HCT116 (cell line): ENCODE data around the gene PA2G4. TPM values are rescaled to one million over a fixed set of nuclear protein-coding genes. Genes with fewer than 3 reads are reported as not detected.

Experiments
- ATAC-seq: fragments of 200-7000 bp; cut with Tn5 transposase; 2 replicates; pipeline ENCODE4 v1.9.1; 2020; ENCODE audit warnings: mild to moderate bottlenecking, moderate library complexity
- BruUV-seq: library from RNA; stranded (reverse); fragments of 400-500 nt; replicated peaks from 2 replicates; lab custom pipeline; 2021; lab: Mats Ljungman, UMichigan
- CTCF ChIA-PET: fragments of 300-600 bp; sonication (Branson Sonifier 250); formaldehyde crosslinking; loops from one replicate; lab custom pipeline; 2021; ENCODE audit warnings: antibody characterized with exemption; lab: Charles Lee
- POLR2A ChIA-PET: fragments of 300-600, 350-600 bp; sonication (Branson Sonifier 250); formaldehyde crosslinking; loops from one replicate; lab custom pipeline; 2021; ENCODE audit warnings: antibody characterized with exemption; lab: Charles Lee
- RAD21 ChIA-PET, 2 experiments: fragments of 300-600 bp; sonication (Branson Sonifier 250); formaldehyde crosslinking; loops; one replicate each; lab custom pipeline; 2023; ENCODE audit warnings: low total read pairs in 2 of 2; ENCODE audit not compliant: uncharacterized antibody in 2 of 2, unreplicated experiment in 2 of 2, low non-redundant PET in 1 of 2; lab: Charles Lee
- DNase-seq: peaks from one replicate; pipeline ENCODE4 v3.0.0-alpha.2; 2010; ENCODE audit warnings: low read depth, low spot score
- H2AFZ ChIP-seq: fragments of 200-600 bp; shearing (Covaris generic), sonication (generic); 2 replicates; pipeline ENCODE4 v1.6.1; 2017; ENCODE audit warnings: low read depth, mixed run types, mixed read lengths, antibody characterized with exemption, low read length; ENCODE audit not compliant: poor library complexity, severe bottlenecking
- H3K27ac ChIP-seq: 2 replicates; pipeline ENCODE4 v1.5.1; 2012; ENCODE audit warnings: low read depth, low read length
- H3K27me3 ChIP-seq: fragments of 200-600 bp; sonication (generic); 2 replicates; pipeline ENCODE4 v1.6.1; 2016; ENCODE audit warnings: mixed run types, low read length, mixed read lengths; ENCODE audit not compliant: insufficient read depth
- H3K36me3 ChIP-seq, 2 experiments: fragments of 200-500 bp in 1 of 2; fragments of 200-600 bp in 1 of 2; sonication (Bioruptor generic) in 1 of 2; sonication (generic) in 1 of 2; 2 replicates each; pipeline versions ENCODE4 v1.5.1 to v1.6.1; 2014 to 2016; ENCODE audit warnings: low read length in 2 of 2, inconsistent platforms in 1 of 2, mixed read lengths in 1 of 2, mixed run types in 1 of 2; ENCODE audit not compliant: insufficient read depth in 2 of 2, control insufficient read depth in 1 of 2
- H3K4me1 ChIP-seq, 2 experiments: fragments of 200-600 bp in 1 of 2; sonication (generic) in 1 of 2; 2 replicates each; pipeline versions ENCODE4 v1.5.1 to v1.6.1; 2012 to 2017; ENCODE audit warnings: low read length in 2 of 2, inconsistent platforms in 1 of 2, mild to moderate bottlenecking in 1 of 2, mixed read lengths in 1 of 2, mixed run types in 1 of 2, moderate library complexity in 1 of 2; ENCODE audit not compliant: insufficient read depth in 2 of 2, control insufficient read depth in 1 of 2
- H3K4me2 ChIP-seq: fragments of 200-600 bp; sonication (generic); 2 replicates; pipeline ENCODE4 v1.6.1; 2017; ENCODE audit warnings: mixed run types, low read length, mixed read lengths
- H3K4me3 ChIP-seq, 2 experiments: fragments of 200-600 bp in 1 of 2; sonication (generic) in 1 of 2; replicated peaks in 1 of 2; 2 replicates each; pipeline ENCODE4 v1.5.1; 2011 to 2016; ENCODE audit warnings: low read length in 2 of 2, control low read depth in 1 of 2, low read depth in 1 of 2, mild to moderate bottlenecking in 1 of 2, mixed read lengths in 1 of 2, mixed run types in 1 of 2
- H3K79me2 ChIP-seq: fragments of 200-600 bp; sonication (generic); 2 replicates; pipeline ENCODE4 v1.6.1; 2017; ENCODE audit warnings: mild to moderate bottlenecking, mixed run types, low read length, moderate library complexity, mixed read lengths; ENCODE audit not compliant: insufficient read depth
- H3K9ac ChIP-seq: fragments of 200-600 bp; sonication (generic); 2 replicates; pipeline ENCODE4 v1.6.1; 2016; ENCODE audit warnings: low read length, mixed read lengths
- H3K9me2 ChIP-seq: fragments of 200-600 bp; sonication (generic), shearing (Covaris generic); 2 replicates; pipeline ENCODE4 v1.6.1; 2017; ENCODE audit warnings: mixed run types, mild to moderate bottlenecking, moderate library complexity; ENCODE audit not compliant: insufficient read depth
- H3K9me3 ChIP-seq, 2 experiments: fragments of 200-500 bp in 1 of 2; fragments of 200-600 bp in 1 of 2; sonication (Bioruptor generic) in 1 of 2; sonication (generic) in 1 of 2; 2 replicates each; pipeline ENCODE4 v1.6.1; 2014 to 2017; ENCODE audit warnings: low read length in 2 of 2, mixed read lengths in 2 of 2, inconsistent platforms in 1 of 2, low read depth in 1 of 2, mild to moderate bottlenecking in 1 of 2, mixed run types in 1 of 2, moderate library complexity in 1 of 2; ENCODE audit not compliant: control insufficient read depth in 1 of 2, insufficient read depth in 1 of 2
- H4K20me1 ChIP-seq: fragments of 200-600 bp; sonication (generic), shearing (Covaris generic); 2 replicates; pipeline ENCODE4 v1.6.1; 2017; ENCODE audit warnings: mixed run types, mild to moderate bottlenecking, moderate library complexity; ENCODE audit not compliant: insufficient read depth
- CEBPB ChIP-seq: IDR thresholded peaks from 2 replicates; pipeline ENCODE4 v1.6.1; 2012; ENCODE audit warnings: low read depth
- EZH2 ChIP-seq: fragments of 200-600 bp; sonication (generic); IDR thresholded peaks from 2 replicates; pipeline ENCODE4 v1.6.1; 2017; ENCODE audit warnings: antibody characterized with exemption, mixed run types
- FOSL1 ChIP-seq: IDR thresholded peaks from 2 replicates; pipeline ENCODE4 v1.6.1; 2012; ENCODE audit warnings: low read depth
- JUND ChIP-seq: IDR thresholded peaks from 2 replicates; pipeline ENCODE4 v1.6.1; 2012
- MAX ChIP-seq: IDR thresholded peaks from 2 replicates; pipeline ENCODE4 v1.6.1; 2012
- POLR2A ChIP-seq: IDR thresholded peaks from 2 replicates; pipeline ENCODE4 v1.7.0; 2011; ENCODE audit warnings: borderline replicate concordance; ENCODE audit not compliant: insufficient read depth, insufficient read length; ENCODE audit errors: extremely low read depth
- POLR2AphosphoS5 ChIP-seq: IDR thresholded peaks from 2 replicates; pipeline ENCODE4 v1.6.1; 2011; ENCODE audit warnings: mild to moderate bottlenecking, low read depth, low read length, moderate library complexity
- RAD21 ChIP-seq: IDR thresholded peaks from 2 replicates; pipeline ENCODE4 v1.6.1; 2012; ENCODE audit warnings: low read depth, mild to moderate bottlenecking
- SIN3A ChIP-seq: IDR thresholded peaks from 2 replicates; pipeline ENCODE4 v1.6.1; 2012; ENCODE audit warnings: low read depth
- SP1 ChIP-seq: IDR thresholded peaks from 2 replicates; pipeline ENCODE4 v1.6.1; 2012; ENCODE audit warnings: low read depth
- TCF7L2 ChIP-seq: IDR thresholded peaks from 2 replicates; pipeline ENCODE4 v1.7.0; 2011; ENCODE audit warnings: borderline replicate concordance, inconsistent platforms; ENCODE audit not compliant: insufficient read depth, insufficient read length; ENCODE audit errors: extremely low read depth
- intact Hi-C: fragments of 100-400 bp; cut with micrococcal nuclease; formaldehyde crosslinking; loops from 2 replicates; pipeline ENCODE4 v1.10.0; 2022
- total RNA-seq: library from RNA; stranded (reverse); gene quantifications from one replicate; pipeline ENCODE4 v1.2.1, GENCODE V29; 2021; ENCODE audit not compliant: unreplicated experiment
- TF ChIP-seq, protein P1 (sequence below): IDR thresholded peaks from 2 replicates; pipeline ENCODE4 v1.6.1; 2011; ENCODE audit warnings: mild to moderate bottlenecking, low read length, moderate library complexity; ENCODE audit not compliant: insufficient replicate concordance; ENCODE audit errors: extremely low read depth

Gene PA2G4
- total RNA-seq, 1 experiment from 2014 or later: 302 TPM

GRCh38 chr12:56079723-56080555 lies 24.4 kb upstream of the PA2G4 start, which contains the start of gene ERBB3:
Gene ERBB3, plus strand, starts transcription at chr12:56080165. Its CDS starts 136 bp downstream, at chr12:56080301.
- peaks cover 17 to 38% of the 10 kb centered on the region in 2 experiments for H3K4me1 ChIP-seq
- TF ChIP-seq SP1 (peak; percentile 66), MAX (peak; percentile 85), TCF7L2 (no peak), POLR2AphosphoS5 (peak; percentile 85), EZH2 (no peak), SIN3A (peak; percentile 69), RAD21 (no peak), JUND (peak; percentile 76), FOSL1 (peak; percentile 55), POLR2A (peak; percentile 22), CEBPB (no peak)
- TF ChIP-seq, protein P1, sequence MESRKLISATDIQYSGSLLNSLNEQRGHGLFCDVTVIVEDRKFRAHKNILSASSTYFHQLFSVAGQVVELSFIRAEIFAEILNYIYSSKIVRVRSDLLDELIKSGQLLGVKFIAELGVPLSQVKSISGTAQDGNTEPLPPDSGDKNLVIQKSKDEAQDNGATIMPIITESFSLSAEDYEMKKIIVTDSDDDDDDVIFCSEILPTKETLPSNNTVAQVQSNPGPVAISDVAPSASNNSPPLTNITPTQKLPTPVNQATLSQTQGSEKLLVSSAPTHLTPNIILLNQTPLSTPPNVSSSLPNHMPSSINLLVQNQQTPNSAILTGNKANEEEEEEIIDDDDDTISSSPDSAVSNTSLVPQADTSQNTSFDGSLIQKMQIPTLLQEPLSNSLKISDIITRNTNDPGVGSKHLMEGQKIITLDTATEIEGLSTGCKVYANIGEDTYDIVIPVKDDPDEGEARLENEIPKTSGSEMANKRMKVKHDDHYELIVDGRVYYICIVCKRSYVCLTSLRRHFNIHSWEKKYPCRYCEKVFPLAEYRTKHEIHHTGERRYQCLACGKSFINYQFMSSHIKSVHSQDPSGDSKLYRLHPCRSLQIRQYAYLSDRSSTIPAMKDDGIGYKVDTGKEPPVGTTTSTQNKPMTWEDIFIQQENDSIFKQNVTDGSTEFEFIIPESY: no peak
- H3K9me3 ChIP-seq: no peaks in the 10 kb centered on the region
- H3K9ac ChIP-seq: peak within 1 kb of the TSS; percentile 78
- H4K20me1 ChIP-seq: no peaks in the 10 kb centered on the region
- H3K27me3 ChIP-seq: no peaks in the 10 kb centered on the region
- peak within 1 kb of the TSS; percentile 94 for H3K4me2 ChIP-seq
- H2AFZ ChIP-seq: peak within 1 kb of the TSS; percentile 86
- peak; percentile 77 for ATAC-seq
- peaks cover under 1 to 2% of the 10 kb centered on the region in 2 experiments; a peak in 1 of 4 replicates for H3K36me3 ChIP-seq
- POLR2A ChIA-PET: interaction anchor here (1.1 to 3.5 kb wide), 5 partner anchors 24 to 48 kb away, joined by 3 to 18 read pairs (median 10); partner anchors contain the start of genes ESYT1, PA2G4 and ZC3H10
- H3K27ac ChIP-seq: peak within 1 kb of the TSS; percentile 93
- CTCF ChIA-PET: interaction anchor here (0.6 to 1.7 kb wide), 7 partner anchors 12 to 342 kb away, joined by 3 to 8 read pairs (median 5); partner anchors contain the start of genes PA2G4 and ZC3H10
- RAD21 ChIA-PET: interaction anchor here in 1 of 2 experiments (1.5 kb wide), 1 partner anchor 38 kb away, joined by 3 read pairs; the partner anchor contains the start of gene ZC3H10
- no peaks in the 10 kb centered on the region for H3K9me2 ChIP-seq
- peak within 1 kb of the TSS; percentile 70 to 90 for H3K4me3 ChIP-seq
- intact Hi-C loops: loop anchor here (1.0 kb wide), 2 partner anchors 24 to 36 kb away; partner anchors contain the start of genes PA2G4 and RPL41
- peaks cover 12% of the 10 kb centered on the region; the same call in 1 of the 2 replicates for H3K79me2 ChIP-seq
- peak; percentile 71 for DNase-seq
- TSS peak; percentile 61 for BruUV-seq
